Ishikawa (cell line): Measurements from ENCODE around the gene SH3RF3.

Experiments
- CEBPB ChIP-seq: IDR thresholded peaks from 2 replicates; pipeline ENCODE4 v1.6.1; 2012
- CREB1 ChIP-seq: IDR thresholded peaks from 2 replicates; pipeline ENCODE4 v1.6.1; 2012; ENCODE audit warnings: low read depth
- EGR1 ChIP-seq: IDR thresholded peaks from 2 replicates; pipeline ENCODE4 v1.6.1; 2012
- EP300 ChIP-seq: IDR thresholded peaks from 2 replicates; pipeline ENCODE4 v1.6.1; 2012; ENCODE audit warnings: borderline replicate concordance
- FOXM1 ChIP-seq: IDR thresholded peaks from 2 replicates; pipeline ENCODE4 v1.6.1; 2012; ENCODE audit warnings: low read depth, borderline replicate concordance
- MAX ChIP-seq: IDR thresholded peaks from 2 replicates; pipeline ENCODE4 v1.6.1; 2012
- NFIC ChIP-seq: IDR thresholded peaks from 2 replicates; pipeline ENCODE4 v1.6.1; 2012
- RAD21 ChIP-seq: IDR thresholded peaks from 2 replicates; pipeline ENCODE4 v1.6.1; 2012; ENCODE audit warnings: low read depth
- REST ChIP-seq: IDR thresholded peaks from 2 replicates; pipeline ENCODE4 v1.6.1; 2012; ENCODE audit warnings: low read depth, mild to moderate bottlenecking
- TAF1 ChIP-seq: IDR thresholded peaks from 2 replicates; pipeline ENCODE4 v1.6.1; 2012; ENCODE audit warnings: low read depth, mild to moderate bottlenecking
- TCF12 ChIP-seq: IDR thresholded peaks from 2 replicates; pipeline ENCODE4 v1.6.1; 2012; ENCODE audit warnings: low read depth
- TEAD4 ChIP-seq: IDR thresholded peaks from 2 replicates; pipeline ENCODE4 v1.6.1; 2012
- USF1 ChIP-seq: IDR thresholded peaks from 2 replicates; pipeline ENCODE4 v1.6.1; 2012
- YY1 ChIP-seq: IDR thresholded peaks from 2 replicates; pipeline ENCODE4 v1.6.1; 2012; ENCODE audit warnings: low read depth
- ZBTB7A ChIP-seq: IDR thresholded peaks from 2 replicates; pipeline ENCODE4 v1.6.1; 2012; ENCODE audit warnings: low read depth

The SH3RF3 gene

GRCh38 chr2:109098251-109098920 is 30.6 kb upstream of the SH3RF3 start:
- no peak for TF ChIP-seq ZBTB7A
- no peak for TF ChIP-seq NFIC
- no peak for TF ChIP-seq EP300
- TF ChIP-seq USF1 = no peak
- no peak for TF ChIP-seq EGR1
- TF ChIP-seq TCF12 = no peak
- no peak for TF ChIP-seq YY1
- TF ChIP-seq FOXM1 = no peak
- no peak for TF ChIP-seq CREB1
- TF ChIP-seq MAX = no peak
- no peak for TF ChIP-seq TAF1

- TF ChIP-seq CREB1 (no peak), EGR1 (no peak), EP300 (no peak), MAX (no peak), NFIC (no peak), YY1 (no peak), TCF12 (no peak), REST (no peak), CEBPB (no peak)
Observed at GRCh38 chr2:109098921-109099273, 30.1 kb upstream of the SH3RF3 start.

GRCh38 chr2:109102588-109103233 is 26.3 kb upstream of the SH3RF3 start:
- no peak for TF ChIP-seq NFIC
- no peak for TF ChIP-seq FOXM1
- TF ChIP-seq ZBTB7A = no peak
- TF ChIP-seq CREB1 = no peak
- TF ChIP-seq TCF12 = no peak
- TF ChIP-seq CEBPB = no peak
- TF ChIP-seq EP300 = no peak
- no peak for TF ChIP-seq USF1
- TF ChIP-seq REST = no peak
- no peak for TF ChIP-seq RAD21
- TF ChIP-seq TAF1 = no peak

GRCh38 chr2:109105113-109105512 is 23.9 kb upstream of the SH3RF3 start:
- no peak for TF ChIP-seq TAF1
- TF ChIP-seq FOXM1 = no peak
- TF ChIP-seq CREB1 = no peak
- TF ChIP-seq EGR1 = no peak
- TF ChIP-seq REST = no peak
- TF ChIP-seq NFIC = no peak
- no peak for TF ChIP-seq EP300
- TF ChIP-seq CEBPB = no peak
- TF ChIP-seq ZBTB7A = no peak
- TF ChIP-seq TEAD4 = no peak
- no peak for TF ChIP-seq RAD21
- no peak for TF ChIP-seq TCF12
- TF ChIP-seq MAX = no peak
- TF ChIP-seq YY1 = no peak
- no peak for TF ChIP-seq USF1
